K562 (cell line): Measurements from ENCODE around the gene OR9I1. TPM values are rescaled to one million over a fixed set of nuclear protein-coding genes. Genes with fewer than 3 reads are reported as not detected.

ENCODE experiments used
- ATAC-seq: fragments of 200-7000 bp; cut with Tn5 transposase; 3 replicates; pipeline ENCODE4 v1.9.1; 2020; ENCODE audit warnings: moderate library complexity
- BruUV-seq: library from RNA; stranded (reverse); fragments of 400-500 nt; replicated peaks from 2 replicates; lab custom pipeline; 2021; lab: Mats Ljungman, UMichigan
- CTCF ChIA-PET: fragments of 300-600 bp; formaldehyde crosslinking; extraction: SDS; loops from one replicate; lab custom pipeline; 2021; ENCODE audit warnings: low intra/inter-chr PET ratio; lab: Yijun Ruan, JAX
- POLR2A ChIA-PET: fragments of 300-600, 350-650 bp; sonication (Branson Sonifier 250); formaldehyde crosslinking; extraction: SDS; loops from one replicate; lab custom pipeline; 2021; ENCODE audit warnings: antibody characterized with exemption, inconsistent platforms; lab: Yijun Ruan, JAX
- DNase-seq, 4 experiments: peaks; one replicate each; pipeline versions ENCODE4 v3.0.0 to v3.0.0-alpha.2; 2011 to 2018; ENCODE audit warnings: low spot score in 3 of 4, mixed read lengths in 3 of 4; ENCODE audit errors: extremely low read depth in 1 of 4
- FAIRE-seq: peaks from 2 replicates; lab custom pipeline; 2011; peaks lifted over from hg19 to GRCh38; lab: Jason Lieb, UNC
- H2AFZ ChIP-seq: 2 replicates; pipeline ENCODE4 v1.6.0; 2011; ENCODE audit warnings: low read depth, low read length, control low read depth, inconsistent platforms
- H3K27ac ChIP-seq: fragments of 200-600 bp; 3 replicates; pipeline ENCODE4 v1.8.0; 2011; ENCODE audit warnings: low read depth, mild to moderate bottlenecking, control low read depth, inconsistent platforms, low read length, moderate library complexity, mixed read lengths; ENCODE audit errors: extremely low read depth
- H3K27me3 ChIP-seq, 2 experiments: fragments of 300-600 bp in 1 of 2; 2 replicates in 1 of 2; 3 replicates in 1 of 2; pipeline versions ENCODE4 v1.6.0 to v1.8.0; 2011; ENCODE audit warnings: inconsistent platforms in 2 of 2, low read length in 2 of 2, mild to moderate bottlenecking in 1 of 2, mixed read lengths in 1 of 2, moderate library complexity in 1 of 2; ENCODE audit not compliant: control insufficient read depth in 2 of 2, insufficient read depth in 2 of 2
- H3K36me3 ChIP-seq: fragments of 300-600 bp; 3 replicates; pipeline ENCODE4 v1.8.0; 2011; ENCODE audit warnings: mild to moderate bottlenecking, low read length, inconsistent platforms; ENCODE audit not compliant: control insufficient read depth, insufficient read depth
- H3K4me1 ChIP-seq, 2 experiments: fragments of 200-600 bp in 1 of 2; replicated peaks in 1 of 2; 2 replicates in 1 of 2; 3 replicates in 1 of 2; pipeline versions ENCODE4 v1.5.1 to v1.8.0; 2011; ENCODE audit warnings: inconsistent platforms in 2 of 2, low read length in 2 of 2, mild to moderate bottlenecking in 1 of 2, mixed read lengths in 1 of 2, moderate library complexity in 1 of 2; ENCODE audit not compliant: control insufficient read depth in 2 of 2, insufficient read depth in 2 of 2
- H3K4me2 ChIP-seq: 2 replicates; pipeline ENCODE4 v1.6.1; 2011; ENCODE audit warnings: low read length, control low read depth, inconsistent platforms, mixed read lengths; ENCODE audit not compliant: insufficient read depth
- H3K4me3 ChIP-seq: fragments of 200-600 bp; sonication (generic), shearing (Covaris generic); 2 replicates; pipeline ENCODE4 v1.5.1; 2016; ENCODE audit warnings: control low read depth, inconsistent platforms
- H3K79me2 ChIP-seq: fragments of 200-600 bp; 3 replicates; pipeline ENCODE4 v1.8.0; 2011; ENCODE audit warnings: low read length, inconsistent platforms; ENCODE audit not compliant: control insufficient read depth, insufficient read depth
- H3K9ac ChIP-seq, 2 experiments: 2 replicates each; pipeline versions ENCODE4 v1.6.0 to v1.6.1; 2011; ENCODE audit warnings: low read depth in 2 of 2, low read length in 2 of 2, control low read depth in 1 of 2, inconsistent platforms in 1 of 2, mild to moderate bottlenecking in 1 of 2, mixed read lengths in 1 of 2; ENCODE audit not compliant: insufficient read depth in 1 of 2
- H3K9me1 ChIP-seq: one replicate; pipeline ENCODE4 v1.6.0; 2011; ENCODE audit warnings: inconsistent platforms, mild to moderate bottlenecking, low read length, moderate library complexity; ENCODE audit not compliant: control insufficient read depth, insufficient read depth
- H3K9me3 ChIP-seq: replicated peaks from 2 replicates; pipeline ENCODE4 v1.5.1; 2011; ENCODE audit warnings: low read depth, low read length, inconsistent platforms; ENCODE audit not compliant: control insufficient read depth, insufficient read depth
- H4K20me1 ChIP-seq: replicated peaks from 2 replicates; pipeline ENCODE4 v1.6.1; 2011; ENCODE audit warnings: low read length, inconsistent platforms, mixed read lengths; ENCODE audit not compliant: control insufficient read depth, insufficient read depth
- HIVEP1 ChIP-seq: fragments of 250-450 bp; sonication (Bioruptor Pico); IDR thresholded peaks from 2 replicates; pipeline ENCODE4 v1.4.0; 2020; ENCODE audit warnings: mild to moderate bottlenecking
- RAD21 ChIP-seq, 2 experiments: fragments of 250-450 bp in 1 of 2; fragments of 450-650 bp in 1 of 2; sonication (Bioruptor Pico) in 1 of 2; formaldehyde crosslinking in 1 of 2; IDR thresholded peaks in 1 of 2; conservative IDR thresholded peaks in 1 of 2; 2 replicates each; pipeline versions ENCODE4 v1.4.0 to v1.8.0; 2020 to 2022; ENCODE audit warnings: mild to moderate bottlenecking in 2 of 2, moderate library complexity in 1 of 2
- TCF15 ChIP-seq: fragments of 250-450 bp; sonication (Bioruptor Pico); IDR thresholded peaks from 2 replicates; pipeline ENCODE4 v1.8.0; 2022; ENCODE audit warnings: moderate library complexity, mild to moderate bottlenecking, inconsistent platforms
- ZBTB11 ChIP-seq, 3 experiments: fragments of 200-800 bp in 1 of 3; fragments of 250-450 bp in 1 of 3; fragments of 450-650 bp in 1 of 3; sonication (Bioruptor Pico) in 1 of 3; sonication (Bioruptor generic) in 1 of 3; formaldehyde crosslinking in 1 of 3; IDR thresholded peaks; 2 replicates each; pipeline versions ENCODE4 v1.6.1 to v1.8.0; 2016 to 2022; ENCODE audit warnings: mild to moderate bottlenecking in 2 of 3, missing genetic modification characterization in 2 of 3, missing compliant biosample characterization in 1 of 3, moderate library complexity in 1 of 3
- ZBTB5 ChIP-seq: fragments of 450-650 bp; IDR thresholded peaks from 2 replicates; pipeline ENCODE4 v1.6.1; 2017; ENCODE audit warnings: antibody characterized with exemption
- ZHX1 ChIP-seq: fragments of 150-350 bp; conservative IDR thresholded peaks from 2 replicates; pipeline ENCODE4 v1.6.1; 2014; ENCODE audit warnings: low read length
- ZNF12 ChIP-seq: sonication (generic); formaldehyde crosslinking; IDR thresholded peaks from 2 replicates; pipeline ENCODE4 v1.4.0; 2020; ENCODE audit warnings: mild to moderate bottlenecking, missing genetic modification reagents
- ZNF316 ChIP-seq: fragments of 450-650 bp; IDR thresholded peaks from 2 replicates; pipeline ENCODE4 v1.6.1; 2016
- WGBS: fragments of 100-300 bp; shearing (Covaris generic); methylation state at CpG from one replicate; pipeline ENCODE4 v1.1.6; 2016; ENCODE audit warnings: low coverage, mixed read lengths; ENCODE audit not compliant: insufficient coverage; ENCODE audit errors: missing lambda C conversion rate; 5-methylcytosine and 5-hydroxymethylcytosine counted together
- in situ Hi-C: fragments of 300-500 bp; cut with MboI; formaldehyde crosslinking; loops from 4 replicates; pipeline ENCODE4 v1.15.0; 2018; ENCODE audit warnings: inconsistent platforms, mixed read lengths
- intact Hi-C: fragments of 100-400 bp; cut with micrococcal nuclease; formaldehyde crosslinking; loops from 2 replicates; pipeline ENCODE4 v1.14.2; 2022
- polyA plus RNA-seq, 8 experiments: library from polyadenylated mRNA; depleted of rRNA in 4 of 8; stranded (reverse) in 5 of 8; unstranded in 3 of 8; fragments of >200 nt; fragmentation: Nextera tagmentation in 2 of 8; fragmentation: Illumina TruSeq in 1 of 8; extraction: Ambion mirVana in 2 of 8; extraction: Trizol in 1 of 8; gene quantifications; 2 replicates each; pipeline versions ENCODE4 v1.2.1 to v1.2.3, GENCODE V29; 2011 to 2014; ENCODE audit warnings: inconsistent platforms in 1 of 8, missing spikeins in 1 of 8
- total RNA-seq, 7 experiments: library from RNA; depleted of rRNA in 6 of 7; stranded (reverse); fragments of >200 nt in 6 of 7; fragmentation: Illumina TruSeq in 2 of 7; extraction: Trizol in 2 of 7; gene quantifications; 2 replicates each; pipeline versions ENCODE4 v1.2.1 to v1.2.3, GENCODE V29; 2011 to 2021; ENCODE audit warnings: low replicate concordance in 1 of 7

The OR9I1 gene
- total and polyA plus RNA-seq, 9 of the 15 experiments (the other 6 are each of a cell fraction or from before 2014, with no cell fraction given) = not detected

- Histone ChIP-seq H3K4me2 (no peak overlapping the region), H3K4me3 (no peak overlapping the region), H3K9ac (no peak overlapping the region), H4K20me1 (no peaks in the 10 kb centered on the region), H3K27me3 (no peaks in the 10 kb centered on the region), H3K4me1 (no peaks in the 10 kb centered on the region), H2AFZ (no peak overlapping the region), H3K36me3 (no peaks in the 10 kb centered on the region), H3K9me1 (no peaks in the 10 kb centered on the region), H3K9me3 (no peaks in the 10 kb centered on the region), H3K27ac (no peak overlapping the region), H3K79me2 (no peaks in the 10 kb centered on the region)
- ATAC-seq (no peak), DNase-seq (no peak), FAIRE-seq (no peak)
- POLR2A ChIA-PET = no interaction called here
- CTCF ChIA-PET = no interaction called here
- no peak for TF ChIP-seq ZBTB11 (CRISPR knock-in tag; IDR thresholded peaks at IDR 0.05)
- TF ChIP-seq ZBTB5 = no peak
- no peak for TF ChIP-seq HIVEP1 (CRISPR knock-in tag)
- TF ChIP-seq ZNF316 = no peak
- TF ChIP-seq TCF15 = no peak
- no peak for TF ChIP-seq ZHX1
- TF ChIP-seq RAD21 (CRISPR knock-in tag; conservative IDR thresholded peaks at IDR 0.05 in 1 of 2, IDR thresholded peaks at IDR 0.05 in 1 of 2) = no peak
- TF ChIP-seq ZNF12 (CRISPR knock-in tag) = no peak
- intact Hi-C loops = no loop called here
- under 1% methylated on average over 7 of the region's 7 CpGs for WGBS
- in situ Hi-C loops = no loop called here
- no TSS peak for BruUV-seq
Observed at GRCh38 chr11:58165504-58166106, 40.3 kb upstream of the OR9I1 start.
